Measurements from ENCODE around the gene BEND6.

BEND6 gene

DNA sequence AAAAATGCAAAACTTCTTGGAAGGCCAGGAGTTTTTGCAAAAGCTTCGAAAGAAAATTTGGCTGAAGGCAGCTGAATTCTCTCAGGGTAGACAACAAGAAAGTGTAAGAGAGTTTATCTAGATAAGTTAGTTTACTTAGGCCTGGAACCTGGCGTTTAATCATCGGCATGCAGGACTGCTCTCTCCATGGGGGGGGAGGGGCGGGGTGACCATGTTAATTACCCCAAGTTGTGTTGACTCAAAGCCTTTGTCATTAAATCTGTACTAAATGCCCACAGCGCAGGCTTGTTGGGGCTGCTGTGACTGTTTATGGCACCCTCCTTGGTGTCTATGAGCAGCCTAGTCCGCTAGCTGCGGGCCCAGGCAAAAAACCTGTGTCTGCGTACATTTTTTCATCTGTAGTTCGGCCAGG, 115.0 kb downstream of the BEND6 start:
- no peaks in the 10 kb centered on the region for H3K9me3 Mint-ChIP-seq
- H3K27ac Mint-ChIP-seq, result no peak overlapping the region
- H3K4me3 Mint-ChIP-seq, result no peak overlapping the region
- peaks cover 0 to 3% of the 10 kb centered on the region in 2 donors for H3K4me1 Mint-ChIP-seq (ENCODE audit: low read depth in 2 of 2)
- no peaks in the 10 kb centered on the region for H3K27me3 Mint-ChIP-seq
- peaks cover 10% of the 10 kb centered on the region for H3K36me3 Mint-ChIP-seq (ENCODE audit: insufficient read depth)
- ATAC-seq (replicated peaks) (no peak), DNase-seq (no peak)

DNA sequence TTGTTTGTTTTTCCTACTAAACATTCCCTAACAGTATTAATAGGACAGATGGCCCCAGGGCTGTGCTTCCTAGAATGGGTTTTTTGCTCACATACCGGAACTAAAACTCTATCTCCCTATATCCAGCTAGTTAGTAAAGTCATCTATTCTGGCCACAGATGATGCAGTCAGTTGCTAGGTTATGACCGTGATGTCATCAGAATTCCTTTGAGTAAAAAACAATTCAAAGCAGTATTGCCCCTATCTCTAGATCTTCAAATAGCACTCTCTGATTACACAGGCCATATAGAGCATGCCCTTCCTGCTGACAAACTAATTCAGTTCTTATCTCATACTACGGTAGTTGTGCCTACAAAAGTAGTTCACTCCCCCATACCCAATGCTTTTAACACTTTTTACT, 117.2 kb downstream of the BEND6 start:
- H3K4me3 Mint-ChIP-seq, result no peak overlapping the region
- H3K27ac Mint-ChIP-seq, result no peak overlapping the region
- no peak for DNase-seq
- peaks cover 0 to 3% of the 10 kb centered on the region in 2 donors for H3K4me1 Mint-ChIP-seq (ENCODE audit: low read depth in 2 of 2)
- ATAC-seq (replicated peaks), result no peak
- no peaks in the 10 kb centered on the region for H3K9me3 Mint-ChIP-seq
- peaks cover 6% of the 10 kb centered on the region for H3K36me3 Mint-ChIP-seq (ENCODE audit: insufficient read depth)
- no peaks in the 10 kb centered on the region for H3K27me3 Mint-ChIP-seq

DNA sequence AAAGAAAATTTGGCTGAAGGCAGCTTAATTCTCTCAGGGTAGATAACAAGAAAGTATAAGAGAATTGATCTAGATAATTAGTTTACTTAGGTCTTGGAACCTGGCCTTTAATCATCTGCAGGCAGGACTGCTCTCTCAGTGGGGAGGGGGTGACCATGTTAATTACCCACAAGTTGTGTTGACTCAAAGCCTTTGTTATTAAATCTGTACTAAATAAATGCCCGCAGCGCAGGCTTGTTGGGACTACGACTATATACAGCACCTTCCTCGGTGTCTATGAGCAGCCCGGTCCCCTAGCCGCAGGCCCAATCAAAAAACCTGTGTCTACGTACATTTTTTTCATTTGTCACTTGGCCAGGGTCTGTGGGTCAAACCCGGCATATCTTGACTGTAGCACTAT, 119.5 kb downstream of the BEND6 start:
- Mint-ChIP-seq H3K27me3 (no peaks in the 10 kb centered on the region), H3K36me3 (ENCODE audit: insufficient read depth) (no peaks in the 10 kb centered on the region), H3K9me3 (no peaks in the 10 kb centered on the region), H3K4me3 (no peak overlapping the region), H3K27ac (no peak overlapping the region), H3K4me1 (ENCODE audit: low read depth in 2 of 2) (peaks cover 0 to 3% of the 10 kb centered on the region in 2 donors)
- ATAC-seq (replicated peaks) (no peak), DNase-seq (no peak)

DNA sequence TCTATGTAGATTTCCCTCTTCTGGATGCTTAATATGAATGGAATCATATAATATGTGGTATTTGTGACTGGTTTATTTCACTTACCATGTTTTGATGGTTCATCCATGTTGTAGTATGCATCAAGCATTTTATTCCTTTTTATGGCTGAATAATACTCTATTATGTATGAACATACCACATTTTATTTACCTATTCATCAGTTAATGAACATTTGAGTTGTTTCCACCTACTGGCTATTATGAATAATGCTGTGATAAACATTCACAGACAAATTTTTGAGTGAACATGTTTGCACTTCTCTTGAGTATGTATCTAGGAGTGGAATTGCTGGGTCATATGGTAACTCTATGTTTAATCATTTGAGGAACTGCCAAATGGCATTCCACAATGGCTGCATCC, 120.2 kb downstream of the BEND6 start:
- DNase-seq (no peak), ATAC-seq (replicated peaks) (no peak)
- H3K9me3 Mint-ChIP-seq, result no peaks in the 10 kb centered on the region
- H3K36me3 Mint-ChIP-seq (ENCODE audit: insufficient read depth), result no peaks in the 10 kb centered on the region
- no peak overlapping the region for H3K27ac Mint-ChIP-seq
- no peaks in the 10 kb centered on the region for H3K27me3 Mint-ChIP-seq
- no peak overlapping the region for H3K4me3 Mint-ChIP-seq
- peaks cover 0 to 3% of the 10 kb centered on the region in 2 donors for H3K4me1 Mint-ChIP-seq (ENCODE audit: low read depth in 2 of 2)

All from effector memory CD8-positive, alpha-beta T cell (primary cell).